Peyer's patch (tissue), 4 donors: ENCODE data around the gene SHROOM1.

ENCODE experiments used
- POLR2A ChIP-seq, 2 donors: fragments of 450-650 bp; IDR thresholded peaks; one replicate each; pipeline ENCODE4 v1.5.1; 2017; ENCODE audit warnings: antibody characterized with exemption in 2 of 2, mild to moderate bottlenecking in 2 of 2, moderate library complexity in 2 of 2
- TF ChIP-seq, protein P1 (sequence below), 6 experiments: fragments of 450-650 bp in 4 of 6; fragments of 200-600 bp in 2 of 6; sonication (generic) in 1 of 6; IDR thresholded peaks; one replicate each; pipeline ENCODE4 v1.5.1; 2017 to 2019; ENCODE audit warnings: antibody characterized with exemption in 6 of 6, mild to moderate bottlenecking in 3 of 6, moderate library complexity in 1 of 6

- no peak for TF ChIP-seq POLR2A (IDR thresholded peaks at IDR 0.05)
- TF ChIP-seq, protein P1, sequence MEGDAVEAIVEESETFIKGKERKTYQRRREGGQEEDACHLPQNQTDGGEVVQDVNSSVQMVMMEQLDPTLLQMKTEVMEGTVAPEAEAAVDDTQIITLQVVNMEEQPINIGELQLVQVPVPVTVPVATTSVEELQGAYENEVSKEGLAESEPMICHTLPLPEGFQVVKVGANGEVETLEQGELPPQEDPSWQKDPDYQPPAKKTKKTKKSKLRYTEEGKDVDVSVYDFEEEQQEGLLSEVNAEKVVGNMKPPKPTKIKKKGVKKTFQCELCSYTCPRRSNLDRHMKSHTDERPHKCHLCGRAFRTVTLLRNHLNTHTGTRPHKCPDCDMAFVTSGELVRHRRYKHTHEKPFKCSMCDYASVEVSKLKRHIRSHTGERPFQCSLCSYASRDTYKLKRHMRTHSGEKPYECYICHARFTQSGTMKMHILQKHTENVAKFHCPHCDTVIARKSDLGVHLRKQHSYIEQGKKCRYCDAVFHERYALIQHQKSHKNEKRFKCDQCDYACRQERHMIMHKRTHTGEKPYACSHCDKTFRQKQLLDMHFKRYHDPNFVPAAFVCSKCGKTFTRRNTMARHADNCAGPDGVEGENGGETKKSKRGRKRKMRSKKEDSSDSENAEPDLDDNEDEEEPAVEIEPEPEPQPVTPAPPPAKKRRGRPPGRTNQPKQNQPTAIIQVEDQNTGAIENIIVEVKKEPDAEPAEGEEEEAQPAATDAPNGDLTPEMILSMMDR (IDR thresholded peaks at IDR 0.05), result no peak
Measured at GRCh38 chr5:132800545-132800944, 29.9 kb downstream of the SHROOM1 start.
